Stimulated activated CD8-positive, alpha-beta memory T cell treated with anti-CD3 and anti-CD28 coated beads, Interleukin-4, amount 100 ng/mL, for 24 hours (primary cell): ENCODE data around the gene TAF1D.
"Not testable (repeated sequence)": the region's sequence is repeated elsewhere in the genome, so short reads cannot be mapped to it uniquely, and the experiment has no call there.

Experiments used
- DNase-seq: peaks from one replicate; pipeline ENCODE4 v3.0.0-alpha.2; 2020; ENCODE audit warnings: low read depth

TAF1D gene, protein sequence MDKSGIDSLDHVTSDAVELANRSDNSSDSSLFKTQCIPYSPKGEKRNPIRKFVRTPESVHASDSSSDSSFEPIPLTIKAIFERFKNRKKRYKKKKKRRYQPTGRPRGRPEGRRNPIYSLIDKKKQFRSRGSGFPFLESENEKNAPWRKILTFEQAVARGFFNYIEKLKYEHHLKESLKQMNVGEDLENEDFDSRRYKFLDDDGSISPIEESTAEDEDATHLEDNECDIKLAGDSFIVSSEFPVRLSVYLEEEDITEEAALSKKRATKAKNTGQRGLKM

DNA sequence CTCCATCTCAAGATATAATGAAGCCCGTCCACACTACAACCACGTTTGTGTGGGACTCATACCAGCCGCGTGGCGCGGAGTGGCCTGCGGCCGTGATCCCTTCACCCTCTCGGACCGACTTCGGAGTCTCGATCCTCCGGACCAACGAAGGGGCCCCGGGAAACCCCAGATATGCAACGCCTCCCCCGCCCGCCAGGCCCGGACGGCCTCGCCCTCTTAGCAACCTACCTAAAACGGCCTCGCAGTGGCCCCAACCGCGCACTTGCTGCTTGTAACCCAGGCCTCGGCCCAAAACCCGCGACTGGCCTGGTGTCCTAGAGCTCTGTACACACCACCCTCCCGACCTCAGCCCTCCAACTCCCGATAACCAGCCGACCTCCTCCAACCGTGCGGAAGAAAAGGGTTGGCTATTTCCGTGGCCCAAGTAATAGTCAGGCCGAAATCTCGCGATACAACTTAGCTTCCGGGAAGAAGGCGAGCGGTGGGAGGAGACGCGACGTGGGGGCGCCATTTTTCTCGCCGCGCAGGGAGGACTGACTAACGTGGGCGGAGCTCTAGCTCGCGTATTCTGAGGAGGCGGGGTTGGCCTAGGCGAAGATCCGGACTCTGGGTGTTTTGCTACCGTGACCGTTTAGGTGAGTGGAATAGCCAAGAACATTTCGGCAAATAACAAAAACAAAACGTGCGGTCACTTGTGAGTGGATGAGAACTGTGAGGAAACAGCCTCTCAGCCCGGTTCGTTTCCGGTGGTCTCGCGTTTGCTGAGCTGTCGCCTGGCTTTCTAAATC, at the start of gene TAF1D, which contains the start of gene C11orf54:
Gene TAF1D, minus strand, starts transcription at position 402 of the 788 bp plus-strand sequence. CDS start 2,191 bp downstream, outside the sequence.
Gene C11orf54, plus strand, starts transcription at position 579 of the 788 bp plus-strand sequence. CDS start 5,722 bp downstream, outside the sequence.
- DNase-seq = peak; percentile 88

DNA sequence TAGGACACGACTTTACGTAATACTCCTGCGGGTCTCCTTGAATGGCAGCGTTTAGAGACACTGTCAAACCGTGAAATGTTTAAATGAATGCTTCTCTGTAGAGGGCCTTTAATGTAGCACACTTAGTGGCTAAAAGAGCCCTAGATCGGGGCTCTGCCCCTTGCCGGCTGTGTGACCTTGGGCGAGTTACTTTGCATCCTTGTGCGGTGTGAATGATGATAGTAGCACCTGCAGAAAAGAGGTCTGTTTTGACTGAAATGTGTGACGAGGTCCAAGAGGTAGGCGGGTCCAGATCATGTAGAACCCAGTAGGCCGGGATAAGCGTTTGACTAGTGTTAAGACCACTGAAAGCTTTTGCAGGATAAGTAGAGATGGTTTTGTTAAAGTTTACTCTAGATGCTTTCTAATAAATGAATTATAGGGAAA, 43.7 kb upstream of the TAF1D start:
- DNase-seq = no peak

DNA sequence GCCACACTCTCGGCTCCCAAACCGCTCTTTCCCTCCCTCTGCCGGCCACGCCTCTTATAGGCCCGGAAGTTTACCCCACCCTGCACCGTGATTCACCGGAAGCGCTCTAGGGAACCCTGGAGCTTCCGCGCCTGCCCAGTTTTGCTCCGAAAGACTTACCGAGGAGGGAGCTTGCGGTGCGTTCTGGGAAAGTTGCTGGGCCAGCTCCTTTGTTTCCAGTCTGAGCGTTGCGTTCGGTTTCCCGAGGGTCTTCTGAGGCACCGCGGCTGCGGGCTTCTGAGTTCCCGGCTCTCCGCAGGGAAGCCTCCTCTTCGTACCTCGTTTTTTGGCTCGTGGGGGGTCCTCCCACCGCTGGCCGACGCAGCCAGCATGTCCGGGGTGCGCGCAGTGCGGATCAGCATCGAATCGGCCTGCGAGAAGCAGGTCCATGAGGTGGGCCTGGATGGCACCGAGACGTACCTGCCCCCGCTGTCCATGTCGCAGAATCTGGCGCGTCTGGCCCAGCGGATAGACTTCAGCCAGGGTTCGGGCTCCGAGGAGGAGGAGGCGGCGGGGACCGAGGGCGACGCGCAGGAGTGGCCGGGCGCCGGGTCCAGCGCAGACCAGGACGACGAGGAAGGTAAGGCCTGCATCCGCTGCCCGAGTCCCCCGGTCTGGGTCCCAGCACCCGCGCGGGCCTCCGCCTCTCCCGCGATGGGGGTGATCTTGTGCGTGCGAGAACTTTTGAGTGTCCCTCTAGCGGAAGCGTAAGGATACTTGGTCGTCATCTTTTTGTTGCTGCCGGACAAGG, 43.0 kb upstream of the TAF1D start, which contains the start of gene MED17:
Gene MED17, plus strand, starts transcription at position 138 of the 790 bp plus-strand sequence. Its CDS starts 232 bp downstream, at position 370.
- peak; percentile 85 for DNase-seq

DNA sequence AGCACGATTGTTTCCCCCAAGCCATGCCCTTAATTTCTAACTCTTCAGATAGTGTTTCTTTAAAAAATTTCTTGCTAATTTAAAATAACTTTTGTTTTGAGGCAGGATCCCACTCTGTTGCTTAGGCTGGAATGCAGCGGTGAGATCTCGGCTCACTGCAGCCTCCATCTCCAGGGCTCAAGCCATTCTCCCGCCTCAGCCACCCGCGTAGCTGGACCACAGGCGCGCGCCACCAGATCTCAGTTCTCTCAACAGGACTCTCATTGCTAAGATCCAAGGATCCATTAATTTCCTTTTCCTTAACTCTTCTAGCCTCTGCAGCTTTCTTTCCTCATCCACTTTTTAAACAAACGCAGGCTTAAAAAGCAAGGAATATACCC, 42.5 kb upstream of the TAF1D start:
- DNase-seq = no peak

DNA sequence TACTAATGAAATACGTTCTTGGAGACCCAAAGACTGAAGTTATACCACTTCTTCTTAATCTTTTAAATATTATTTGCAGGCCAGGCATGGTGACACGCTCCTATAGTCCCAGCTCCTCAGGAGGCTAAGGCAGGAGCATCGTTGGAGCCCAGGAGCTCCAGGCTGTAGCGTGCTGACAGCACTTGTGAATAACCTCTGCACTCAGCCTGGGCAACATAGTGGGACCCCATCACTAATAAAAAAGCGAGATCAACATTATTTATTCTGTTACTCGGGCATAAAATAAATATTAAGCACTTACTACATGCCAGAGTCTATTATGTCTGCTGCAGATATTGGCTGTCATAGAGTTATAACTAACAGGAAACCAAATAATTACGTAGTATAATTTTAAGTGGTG, 42.1 kb upstream of the TAF1D start:
- DNase-seq = no peak

DNA sequence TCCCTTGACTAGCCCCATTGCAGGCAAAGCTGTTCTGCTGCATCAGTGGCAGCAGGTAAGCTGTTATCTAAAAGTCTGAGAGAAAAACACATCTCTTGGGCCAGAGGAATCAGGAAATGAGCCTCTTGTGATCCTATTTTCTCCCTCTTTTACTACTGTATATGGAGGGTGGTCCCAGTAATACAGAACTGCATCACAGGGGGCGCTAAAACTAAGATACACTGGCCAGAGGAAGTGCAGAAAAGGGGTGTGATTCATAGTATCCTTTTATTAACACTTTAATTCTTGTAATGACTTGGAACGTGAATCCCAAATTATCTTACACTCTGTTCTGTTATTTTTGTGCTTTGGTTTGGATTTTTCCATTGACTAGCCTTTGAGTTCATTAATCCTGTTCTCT, 34.0 kb upstream of the TAF1D start:
- no peak for DNase-seq

DNA sequence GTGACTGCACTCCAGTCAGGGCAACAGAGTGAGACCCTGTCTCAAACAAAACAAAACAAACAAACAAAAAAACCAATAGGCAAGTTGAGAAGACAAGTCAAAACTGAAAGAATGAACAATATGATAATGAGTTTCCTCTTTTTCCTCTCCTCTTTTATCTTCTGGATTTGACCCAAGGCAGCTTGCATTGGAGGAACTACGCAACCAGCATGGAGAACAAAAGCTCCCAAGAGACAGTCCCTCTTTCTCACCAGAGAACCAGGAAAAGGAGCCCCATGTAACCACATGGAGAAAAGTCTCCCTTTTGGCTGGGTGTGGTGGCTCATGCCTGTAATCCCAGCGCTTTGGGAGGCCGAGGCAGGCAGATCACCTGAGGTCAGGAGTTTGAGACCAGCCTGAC, 33.3 kb upstream of the TAF1D start:
- not testable (repeated sequence) for DNase-seq

DNA sequence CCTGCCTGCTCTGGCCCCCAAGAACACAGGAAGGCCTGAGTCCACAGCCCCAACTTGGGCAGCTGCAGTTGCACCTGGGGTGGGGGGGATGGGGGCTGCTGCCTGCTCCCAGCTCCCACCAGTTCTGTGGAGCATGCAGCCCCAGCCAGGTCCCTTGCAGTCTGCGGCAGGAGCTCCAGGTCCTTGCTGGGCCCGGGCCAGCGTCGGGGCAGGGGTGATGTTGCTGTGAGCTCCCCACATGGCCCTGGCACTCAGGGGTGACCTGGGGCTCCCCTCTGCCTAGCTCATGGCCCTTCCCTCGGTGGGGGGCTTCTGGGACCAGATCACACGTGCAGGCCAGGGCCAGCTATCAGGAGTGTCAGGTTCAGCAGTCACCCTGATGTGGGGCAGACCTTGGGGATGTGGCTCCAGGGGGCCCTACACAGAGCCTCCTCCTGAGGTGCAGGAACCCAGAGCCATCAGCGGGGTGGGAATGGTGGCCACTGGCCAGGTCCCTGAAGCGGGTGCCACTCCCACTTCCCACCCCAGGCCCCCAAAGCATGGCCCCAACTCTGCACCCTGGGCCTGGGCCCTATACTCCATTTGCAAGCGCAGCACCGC, 32.4 kb upstream of the TAF1D start:
- DNase-seq = no peak

DNA sequence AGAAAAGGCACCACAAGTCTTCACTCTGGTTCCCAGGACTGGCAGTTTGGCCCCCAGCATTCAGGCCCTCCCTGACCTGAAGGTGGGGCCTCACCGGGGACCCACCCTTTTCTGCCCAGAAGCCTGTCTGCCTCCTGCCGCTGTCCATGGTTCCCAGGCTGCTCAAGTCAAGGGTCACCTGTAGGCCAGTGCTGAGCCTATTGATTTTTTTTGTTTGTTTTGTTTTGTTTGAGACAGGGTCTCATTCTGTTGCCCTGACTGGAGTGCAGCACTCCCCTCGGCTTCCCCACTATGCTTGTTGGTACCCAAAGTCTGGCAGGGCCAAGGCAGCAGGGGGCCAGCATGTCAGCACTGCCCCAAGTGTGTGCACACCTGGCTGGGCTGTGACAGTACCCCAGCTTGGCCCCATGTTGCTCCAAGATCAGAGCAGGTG, 31.8 kb upstream of the TAF1D start:
- DNase-seq = no peak

DNA sequence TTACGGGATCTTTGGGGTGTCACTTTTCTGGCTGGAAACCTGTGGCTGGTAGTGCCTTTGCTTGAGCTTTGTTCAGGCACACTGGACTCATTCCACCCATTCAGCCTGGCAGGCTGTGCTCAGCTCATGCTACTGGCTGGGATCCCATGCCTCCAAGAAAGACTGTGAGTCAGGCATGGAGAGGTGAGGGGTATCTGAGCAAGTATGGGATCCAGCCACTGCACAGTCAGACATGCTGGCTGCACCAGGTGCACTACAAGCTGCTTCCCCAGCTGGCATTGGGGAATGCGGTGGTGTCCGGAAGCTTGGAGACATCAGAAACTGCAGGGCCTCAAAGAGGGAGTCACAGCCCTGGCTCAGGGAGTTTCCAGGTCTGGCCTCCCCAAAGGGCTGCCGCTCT, 30.8 kb upstream of the TAF1D start:
- DNase-seq = no peak

DNA sequence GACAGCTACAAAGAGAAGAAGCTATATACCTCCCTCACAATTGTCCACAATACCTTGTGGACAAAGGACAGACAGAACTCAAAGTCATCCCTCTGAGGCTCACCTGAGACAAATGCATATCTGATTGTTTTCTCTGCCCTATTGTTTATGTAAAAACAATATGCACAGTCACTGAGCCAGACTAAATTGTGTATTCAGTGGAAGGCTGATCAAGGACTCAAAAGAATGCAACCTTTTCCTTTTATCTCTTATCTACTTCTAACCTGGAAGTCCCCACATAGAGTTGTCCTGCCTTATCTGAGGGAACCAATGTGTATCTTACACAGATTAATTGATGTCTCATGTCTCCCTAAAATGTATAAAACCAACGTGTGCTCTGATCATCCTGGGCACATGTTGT, 28.9 kb upstream of the TAF1D start:
- DNase-seq = no peak

DNA sequence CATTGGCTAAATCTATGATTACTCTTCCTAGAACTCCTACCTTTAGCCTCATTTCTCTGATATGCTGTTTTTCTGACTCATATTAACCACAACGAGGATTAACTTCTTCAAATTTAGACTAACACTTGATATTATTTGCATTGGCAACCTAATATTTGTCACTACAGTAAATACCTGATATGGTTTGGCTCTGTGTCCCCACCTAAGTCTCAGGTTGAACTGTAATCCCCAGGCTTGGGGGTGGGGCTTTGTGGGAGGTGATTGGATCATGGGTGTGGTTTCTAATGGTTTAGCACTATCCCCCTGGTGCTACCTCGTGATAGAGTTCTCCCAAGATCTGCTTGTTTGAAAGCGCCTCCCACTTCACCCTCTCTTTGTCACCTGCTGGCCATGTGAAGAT, 25.7 kb upstream of the TAF1D start:
- no peak for DNase-seq

DNA sequence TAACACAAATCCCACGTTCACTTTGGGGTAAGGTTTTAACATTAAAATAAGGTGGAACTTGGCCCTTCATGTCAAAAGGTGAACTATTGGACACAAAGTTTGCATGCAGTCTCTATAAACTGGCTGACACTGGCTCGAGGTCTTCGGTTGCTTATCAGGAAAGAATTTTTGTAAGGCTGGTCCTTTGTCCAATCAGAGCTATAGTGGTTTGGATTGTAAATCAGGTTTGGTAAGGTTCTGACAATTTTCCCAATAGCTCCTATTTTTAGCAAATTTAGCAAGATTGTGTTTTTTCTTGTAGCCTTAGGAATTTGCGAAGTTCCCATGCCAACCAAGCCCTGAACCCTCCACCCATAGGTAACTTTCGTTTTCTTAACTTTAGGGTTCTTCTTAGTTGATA, 25.2 kb upstream of the TAF1D start:
- no peak for DNase-seq

DNA sequence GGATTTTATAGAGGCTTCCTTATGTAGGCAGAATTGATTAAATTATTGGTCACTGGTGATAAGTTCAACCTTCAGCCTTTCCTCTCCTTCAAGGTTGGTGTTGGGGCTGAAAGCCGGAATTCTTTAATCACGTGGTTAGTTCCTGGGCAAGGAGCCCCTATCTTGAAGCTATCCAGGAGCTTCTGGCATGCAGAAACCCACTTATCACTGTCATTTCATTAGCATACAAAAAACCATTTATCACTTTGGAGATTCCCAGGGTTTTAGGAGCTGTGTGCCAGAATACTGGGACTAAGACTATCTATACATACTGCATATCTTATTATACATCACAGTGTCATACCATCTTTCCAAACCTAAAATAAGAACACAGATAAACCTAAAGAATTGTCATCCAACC, 24.3 kb upstream of the TAF1D start:
- DNase-seq = no peak

DNA sequence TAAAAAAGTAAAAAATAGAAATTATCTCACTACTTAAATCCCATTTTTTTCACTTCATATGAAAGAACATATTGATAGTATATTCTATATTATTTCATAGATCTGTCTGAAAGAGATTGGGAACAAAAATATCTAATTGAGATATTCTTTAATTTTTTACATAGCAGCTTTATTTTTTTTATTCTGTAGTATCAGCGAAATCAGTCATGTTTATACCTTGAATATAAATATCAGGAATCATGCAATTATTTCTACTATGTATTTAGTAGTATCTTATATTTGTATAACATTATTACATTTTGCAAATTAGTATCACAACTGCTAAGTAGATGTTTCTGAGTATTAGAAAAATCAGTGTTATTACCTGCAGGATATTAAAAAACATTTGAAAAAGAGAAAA, 20.6 kb upstream of the TAF1D start:
- DNase-seq = no peak

DNA sequence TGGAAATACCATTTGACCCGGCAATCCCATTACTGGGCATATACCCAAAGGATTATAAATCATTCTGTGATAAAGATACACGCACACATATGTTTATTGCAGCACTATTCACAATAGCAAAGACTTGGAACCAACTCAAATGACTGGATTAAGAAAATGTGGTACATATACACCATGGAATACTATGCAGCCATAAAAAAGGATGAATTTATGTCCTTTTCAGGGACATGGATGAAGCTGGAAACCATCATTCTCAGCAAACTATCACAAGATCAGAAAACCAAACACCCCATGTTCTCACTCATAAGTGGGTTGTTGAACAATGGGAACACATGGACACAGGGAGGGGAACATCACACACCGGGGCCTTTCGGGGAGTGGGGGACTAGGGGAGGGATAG, 17.8 kb upstream of the TAF1D start:
- DNase-seq = not testable (repeated sequence)

DNA sequence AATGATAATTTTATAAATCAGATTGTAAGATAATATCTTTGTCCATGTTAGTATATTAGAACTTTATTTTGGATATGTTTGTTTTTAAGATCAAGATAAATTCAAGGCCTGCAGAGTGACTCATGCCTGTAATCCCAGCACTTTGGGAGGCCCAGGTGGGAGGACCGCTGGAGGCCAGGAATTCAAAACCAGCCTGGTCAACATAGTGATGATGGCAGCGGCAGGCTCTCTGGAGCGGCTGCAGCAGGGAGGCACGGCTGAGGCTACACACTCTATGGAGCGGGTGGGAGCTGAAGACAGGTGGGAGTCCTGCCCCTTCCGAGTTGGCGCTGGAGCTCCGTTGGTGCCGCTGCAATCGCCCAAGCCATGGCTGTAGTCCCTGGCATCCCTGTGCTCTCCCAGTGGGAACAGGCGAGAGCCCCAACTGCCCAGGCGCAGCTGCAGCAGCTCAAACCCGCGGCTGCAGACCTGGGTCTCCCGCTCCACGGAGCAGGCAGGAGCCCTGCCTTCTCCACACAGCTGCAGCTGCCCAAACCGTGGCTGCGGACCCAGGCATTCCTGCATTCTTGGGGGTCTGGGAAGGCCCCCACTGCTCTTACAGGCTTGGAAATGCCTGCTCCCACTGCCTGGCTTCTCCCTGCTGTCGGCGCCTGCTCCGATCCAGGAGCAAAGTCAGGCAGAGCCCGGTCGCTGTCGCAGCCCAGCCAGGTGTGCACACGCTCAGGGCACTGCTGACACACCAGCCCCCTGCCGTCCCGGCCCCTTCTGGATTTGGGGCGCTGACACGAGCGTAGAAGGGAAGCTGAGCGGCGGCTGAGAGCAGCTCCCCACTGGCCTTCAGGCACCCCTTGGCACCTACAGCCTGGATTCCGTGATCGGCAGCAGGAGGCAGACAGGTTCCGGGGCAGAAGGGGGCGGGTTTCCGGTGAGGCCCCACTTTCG, 16.9 kb upstream of the TAF1D start:
- DNase-seq = no peak

DNA sequence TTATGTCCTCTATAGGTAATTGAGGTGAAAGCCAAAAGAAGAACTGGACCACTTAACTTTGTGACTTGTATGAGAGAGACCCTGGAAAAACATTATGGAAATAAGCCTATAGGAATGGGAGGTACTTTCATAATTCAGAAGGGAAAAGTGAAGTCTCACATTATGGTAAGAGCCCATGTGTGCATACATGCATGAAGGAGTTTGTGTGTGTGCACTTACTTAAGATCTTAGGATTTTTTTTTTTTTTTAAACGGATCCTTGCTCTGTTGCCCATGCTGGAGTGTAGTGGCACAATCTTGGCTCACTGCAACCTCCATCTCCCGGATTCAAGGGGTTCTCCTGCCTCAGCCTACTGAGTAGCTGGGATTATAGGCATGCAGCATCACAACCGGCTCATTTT, 16.0 kb upstream of the TAF1D start:
- no peak for DNase-seq

DNA sequence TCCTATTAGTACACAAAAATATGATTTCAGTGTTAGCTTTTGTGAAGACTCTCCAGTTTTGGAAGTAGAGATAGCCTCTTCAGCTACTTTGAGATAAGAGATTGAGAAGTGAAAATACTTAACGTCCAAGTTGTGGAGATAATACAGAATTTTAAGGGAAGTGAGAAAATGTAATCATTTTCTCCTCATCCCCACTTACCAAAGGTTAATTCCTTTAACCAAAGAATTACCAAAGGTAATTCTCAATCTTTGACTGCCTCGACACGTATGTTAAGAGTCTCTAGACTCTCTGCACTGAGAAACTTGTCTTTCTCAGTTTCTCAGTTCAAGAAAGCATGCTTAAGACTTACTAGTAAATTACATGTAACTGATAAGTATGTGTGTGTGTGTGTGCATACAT, 15.5 kb upstream of the TAF1D start:
- DNase-seq = no peak

DNA sequence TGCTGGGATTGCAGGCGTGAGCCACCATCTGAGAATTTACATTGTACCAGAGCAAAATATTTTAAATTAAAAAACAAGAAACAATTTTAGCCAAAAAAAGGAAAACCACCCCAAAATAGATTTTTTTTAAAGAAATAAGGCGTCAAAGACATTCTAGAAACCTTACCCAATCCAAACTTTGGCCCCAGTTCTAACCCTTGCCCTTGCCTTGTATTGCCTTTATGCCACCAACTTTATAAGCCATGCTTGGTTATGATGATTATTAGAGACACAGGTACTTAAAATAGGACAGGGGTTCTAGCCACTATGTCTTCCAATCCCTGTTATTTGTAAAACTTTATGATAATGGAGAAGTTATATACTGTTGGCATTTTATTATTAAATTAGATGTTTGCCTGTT, 11.9 kb upstream of the TAF1D start:
- DNase-seq = no peak

DNA sequence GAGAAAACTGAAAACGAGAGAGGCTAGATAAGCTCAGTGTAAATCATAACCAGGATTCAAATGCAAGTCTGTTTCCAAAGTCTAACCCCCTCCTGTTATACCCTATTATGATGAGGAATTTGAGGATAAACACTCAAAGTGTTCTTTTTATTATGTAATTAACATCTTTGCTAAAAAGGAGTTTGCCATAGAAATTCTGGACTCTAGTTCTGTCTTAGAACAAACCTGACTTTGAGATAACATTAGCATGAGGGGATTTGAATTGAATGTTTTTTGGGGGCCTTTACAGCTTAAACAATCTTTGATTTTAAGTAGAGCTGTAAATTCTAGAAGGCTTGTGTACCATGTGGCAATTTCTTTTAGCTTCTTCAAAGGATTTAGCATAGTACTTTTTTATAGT, 9.7 kb upstream of the TAF1D start:
- DNase-seq = no peak
